HEK293 (cell line): ENCODE data around the gene HSPG2.

Experiments used
- CTCF ChIA-PET: fragments of 350-600 bp; formaldehyde crosslinking; extraction: SDS; loops from one replicate; lab custom pipeline; 2021; ENCODE audit warnings: antibody characterized with exemption; lab: Yijun Ruan, JAX
- POLR2A ChIA-PET: fragments of 300-600 bp; formaldehyde crosslinking; extraction: SDS; loops from one replicate; lab custom pipeline; 2020; ENCODE audit warnings: antibody characterized with exemption, inconsistent platforms; lab: Yijun Ruan, JAX
- H3K27ac ChIP-seq: fragments of 200-500 bp; sonication (Bioruptor generic); 2 replicates; pipeline ENCODE4 v1.5.1; 2014; ENCODE audit warnings: low read depth, low read length, control low read depth, inconsistent platforms; ENCODE audit errors: extremely low read depth
- H3K36me3 ChIP-seq, 2 experiments: fragments of 200-500 bp in 1 of 2; sonication (Bioruptor generic) in 1 of 2; 1 replicate in 1 of 2; 2 replicates in 1 of 2; pipeline ENCODE4 v1.5.1; 2014 to 2017; ENCODE audit warnings: inconsistent platforms in 2 of 2, low read length in 2 of 2; ENCODE audit not compliant: control insufficient read depth in 2 of 2, insufficient read depth in 1 of 2
- H3K4me1 ChIP-seq: fragments of 200-500 bp; sonication (Bioruptor generic); 2 replicates; pipeline ENCODE4 v1.5.1; 2014; ENCODE audit warnings: mild to moderate bottlenecking, low read length, inconsistent platforms; ENCODE audit not compliant: control insufficient read depth, insufficient read depth
- H3K4me3 ChIP-seq: 2 replicates; pipeline ENCODE4 v1.5.1; 2011; ENCODE audit warnings: low read depth, mild to moderate bottlenecking, control low read depth, low read length, moderate library complexity
- H3K9me3 ChIP-seq: fragments of 200-500 bp; sonication (Bioruptor generic); 2 replicates; pipeline ENCODE4 v1.5.1; 2014; ENCODE audit warnings: low read depth, low read length, inconsistent platforms; ENCODE audit not compliant: control insufficient read depth, insufficient read depth
- GFI1B ChIP-seq: fragments of 450-650 bp; formaldehyde crosslinking; IDR thresholded peaks from 2 replicates; pipeline ENCODE4 v1.5.1; 2016; ENCODE audit warnings: missing biosample characterization, missing genetic modification characterization
- IKZF3 ChIP-seq: fragments of 450-650 bp; IDR thresholded peaks from 2 replicates; pipeline ENCODE4 v1.5.0; 2018; ENCODE audit warnings: missing biosample characterization, mild to moderate bottlenecking, missing genetic modification characterization, moderate library complexity
- TCF7L2 ChIP-seq: IDR thresholded peaks from 2 replicates; pipeline ENCODE4 v1.6.1; 2011; ENCODE audit warnings: low read depth, mild to moderate bottlenecking, inconsistent platforms, low read length, moderate library complexity, borderline replicate concordance
- ZNF10 ChIP-seq: fragments of 450-650 bp; formaldehyde crosslinking; IDR thresholded peaks from 2 replicates; pipeline ENCODE4 v1.5.1; 2017; ENCODE audit warnings: missing biosample characterization, missing genetic modification characterization
- ZNF121 ChIP-seq: fragments of 450-650 bp; formaldehyde crosslinking; IDR thresholded peaks from 2 replicates; pipeline ENCODE4 v1.5.1; 2016; ENCODE audit warnings: missing biosample characterization, missing genetic modification characterization
- ZNF132 ChIP-seq: fragments of 450-650 bp; formaldehyde crosslinking; IDR thresholded peaks from 2 replicates; pipeline ENCODE4 v1.5.1; 2017; ENCODE audit warnings: missing biosample characterization, missing genetic modification characterization, borderline replicate concordance
- ZNF174 ChIP-seq: fragments of 450-650 bp; formaldehyde crosslinking; IDR thresholded peaks from 2 replicates; pipeline ENCODE4 v1.5.0; 2017; ENCODE audit warnings: missing biosample characterization, mild to moderate bottlenecking, missing genetic modification characterization
- ZNF202 ChIP-seq: fragments of 450-650 bp; formaldehyde crosslinking; IDR thresholded peaks from 2 replicates; pipeline ENCODE4 v1.5.1; 2016; ENCODE audit warnings: missing biosample characterization, missing genetic modification characterization, borderline replicate concordance
- ZNF350 ChIP-seq: fragments of 450-650 bp; formaldehyde crosslinking; IDR thresholded peaks from 2 replicates; pipeline ENCODE4 v1.5.0; 2017; ENCODE audit warnings: missing biosample characterization, mild to moderate bottlenecking, missing genetic modification characterization
- ZNF366 ChIP-seq: fragments of 450-650 bp; formaldehyde crosslinking; conservative IDR thresholded peaks from 2 replicates; pipeline ENCODE4 v1.5.1; 2016; ENCODE audit warnings: missing biosample characterization, missing genetic modification characterization
- ZNF394 ChIP-seq: fragments of 450-650 bp; formaldehyde crosslinking; IDR thresholded peaks from 2 replicates; pipeline ENCODE4 v1.5.1; 2016; ENCODE audit warnings: missing biosample characterization, missing genetic modification characterization, mild to moderate bottlenecking, moderate library complexity, borderline replicate concordance
- ZNF404 ChIP-seq: fragments of 450-650 bp; formaldehyde crosslinking; IDR thresholded peaks from 2 replicates; pipeline ENCODE4 v1.5.1; 2017; ENCODE audit warnings: missing biosample characterization, missing genetic modification characterization
- ZNF518A ChIP-seq: fragments of 450-650 bp; formaldehyde crosslinking; conservative IDR thresholded peaks from 2 replicates; pipeline ENCODE4 v1.5.1; 2016; ENCODE audit warnings: low read depth, missing biosample characterization, missing genetic modification characterization
- ZNF530 ChIP-seq: fragments of 450-650 bp; formaldehyde crosslinking; IDR thresholded peaks from 2 replicates; pipeline ENCODE4 v1.5.1; 2016; ENCODE audit warnings: low read depth, missing biosample characterization, missing genetic modification characterization
- ZNF670 ChIP-seq: fragments of 450-650 bp; formaldehyde crosslinking; IDR thresholded peaks from 2 replicates; pipeline ENCODE4 v1.5.1; 2016; ENCODE audit warnings: missing biosample characterization, missing genetic modification characterization, low read depth
- ZXDB ChIP-seq: fragments of 450-650 bp; formaldehyde crosslinking; IDR thresholded peaks from 2 replicates; pipeline ENCODE4 v1.5.1; 2016; ENCODE audit warnings: missing biosample characterization, missing genetic modification characterization
- TF ChIP-seq, protein P1 (sequence below): fragments of 450-650 bp; IDR thresholded peaks from 2 replicates; pipeline ENCODE4 v1.5.1; 2018; ENCODE audit warnings: missing biosample characterization, mild to moderate bottlenecking, missing genetic modification characterization
- TF ChIP-seq, protein P2 (sequence below): fragments of 450-650 bp; formaldehyde crosslinking; IDR thresholded peaks from 2 replicates; pipeline ENCODE4 v1.5.1; 2016; ENCODE audit warnings: missing biosample characterization, missing genetic modification characterization

Gene HSPG2

DNA sequence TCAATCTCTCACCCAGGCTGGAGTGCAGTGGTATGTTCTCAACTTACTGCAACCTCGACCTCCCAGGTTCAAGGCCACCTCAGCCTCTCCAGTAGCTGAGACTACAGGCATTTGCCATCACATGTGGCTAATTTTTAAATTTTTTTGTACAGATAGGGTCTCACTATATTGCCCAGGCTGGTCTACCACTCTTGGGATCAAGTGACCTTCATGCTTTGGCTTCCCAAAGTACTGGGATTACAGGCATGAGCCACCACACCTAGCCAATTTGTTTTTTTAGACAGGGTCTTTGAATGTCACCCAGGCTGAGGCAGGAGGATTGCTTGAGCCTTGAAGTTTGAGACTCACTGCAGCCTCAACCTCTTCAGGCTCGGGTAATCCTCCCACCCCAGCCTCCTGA, 144.0 kb downstream of the HSPG2 start:
- POLR2A ChIA-PET = no interaction called here
- no peaks in the 10 kb centered on the region for H3K4me1 ChIP-seq
- no peaks in the 10 kb centered on the region for H3K9me3 ChIP-seq
- TF ChIP-seq ZNF394 (tag by site-specific recombination) = no peak
- TF ChIP-seq ZNF350 = no peak
- TF ChIP-seq TCF7L2 = no peak
- TF ChIP-seq, protein P1, sequence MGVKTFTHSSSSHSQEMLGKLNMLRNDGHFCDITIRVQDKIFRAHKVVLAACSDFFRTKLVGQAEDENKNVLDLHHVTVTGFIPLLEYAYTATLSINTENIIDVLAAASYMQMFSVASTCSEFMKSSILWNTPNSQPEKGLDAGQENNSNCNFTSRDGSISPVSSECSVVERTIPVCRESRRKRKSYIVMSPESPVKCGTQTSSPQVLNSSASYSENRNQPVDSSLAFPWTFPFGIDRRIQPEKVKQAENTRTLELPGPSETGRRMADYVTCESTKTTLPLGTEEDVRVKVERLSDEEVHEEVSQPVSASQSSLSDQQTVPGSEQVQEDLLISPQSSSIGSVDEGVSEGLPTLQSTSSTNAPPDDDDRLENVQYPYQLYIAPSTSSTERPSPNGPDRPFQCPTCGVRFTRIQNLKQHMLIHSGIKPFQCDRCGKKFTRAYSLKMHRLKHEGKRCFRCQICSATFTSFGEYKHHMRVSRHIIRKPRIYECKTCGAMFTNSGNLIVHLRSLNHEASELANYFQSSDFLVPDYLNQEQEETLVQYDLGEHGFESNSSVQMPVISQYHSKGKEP (tag by site-specific recombination) = no peak
- TF ChIP-seq ZXDB (tag by site-specific recombination) = no peak
- TF ChIP-seq GFI1B (tag by site-specific recombination) = no peak
- no peak for TF ChIP-seq ZNF174 (tag by site-specific recombination)
- no peak for TF ChIP-seq ZNF670
- TF ChIP-seq ZNF132 (tag by site-specific recombination) = no peak
- TF ChIP-seq ZNF518A (tag by site-specific recombination) = no peak
- TF ChIP-seq ZNF121 (tag by site-specific recombination) = no peak
- TF ChIP-seq ZNF366 (tag by site-specific recombination) = no peak
- no peak for TF ChIP-seq ZNF530
- TF ChIP-seq, protein P2, sequence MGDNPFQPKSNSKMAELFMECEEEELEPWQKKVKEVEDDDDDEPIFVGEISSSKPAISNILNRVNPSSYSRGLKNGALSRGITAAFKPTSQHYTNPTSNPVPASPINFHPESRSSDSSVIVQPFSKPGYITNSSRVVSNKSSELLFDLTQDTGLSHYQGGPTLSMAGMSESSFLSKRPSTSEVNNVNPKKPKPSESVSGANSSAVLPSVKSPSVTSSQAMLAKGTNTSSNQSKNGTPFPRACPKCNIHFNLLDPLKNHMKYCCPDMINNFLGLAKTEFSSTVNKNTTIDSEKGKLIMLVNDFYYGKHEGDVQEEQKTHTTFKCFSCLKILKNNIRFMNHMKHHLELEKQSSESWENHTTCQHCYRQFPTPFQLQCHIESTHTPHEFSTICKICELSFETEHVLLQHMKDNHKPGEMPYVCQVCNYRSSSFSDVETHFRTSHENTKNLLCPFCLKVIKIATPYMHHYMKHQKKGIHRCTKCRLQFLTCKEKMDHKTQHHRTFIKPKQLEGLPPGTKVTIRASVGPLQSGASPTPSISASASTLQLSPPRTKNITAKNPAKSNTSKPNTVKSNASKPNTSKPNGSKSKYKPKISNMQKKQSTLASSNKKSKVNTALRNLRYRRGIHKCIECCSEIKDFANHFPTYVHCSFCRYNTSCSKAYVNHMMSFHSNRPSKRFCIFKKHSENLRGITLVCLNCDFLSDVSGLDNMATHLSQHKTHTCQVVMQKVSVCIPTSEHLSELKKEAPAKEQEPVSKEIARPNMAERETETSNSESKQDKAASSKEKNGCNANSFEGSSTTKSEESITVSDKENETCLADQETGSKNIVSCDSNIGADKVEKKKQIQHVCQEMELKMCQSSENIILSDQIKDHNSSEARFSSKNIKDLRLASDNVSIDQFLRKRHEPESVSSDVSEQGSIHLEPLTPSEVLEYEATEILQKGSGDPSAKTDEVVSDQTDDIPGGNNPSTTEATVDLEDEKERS (tag by site-specific recombination) = no peak
- TF ChIP-seq ZNF404 (tag by site-specific recombination) = no peak
- no peak for TF ChIP-seq IKZF3 (tag by site-specific recombination)
- no peak for TF ChIP-seq ZNF202 (tag by site-specific recombination)
- TF ChIP-seq ZNF10 (tag by site-specific recombination) = no peak
- TF ChIP-seq, all 188 proteins: peak for 0
- CTCF ChIA-PET = interaction anchor here (0.6 to 0.7 kb wide), 2 partner anchors 83 to 573 kb away, joined by 3 read pairs; no protein-coding TSS in a partner anchor
- Histone ChIP-seq H3K36me3 (no peaks in the 10 kb centered on the region), H3K4me3 (no peak overlapping the region), H3K27ac (no peak overlapping the region)
